Endothelial cell of umbilical vein (primary cell): ENCODE results near the gene UVSSA. TPM values are rescaled to one million over a fixed set of nuclear protein-coding genes. Genes with fewer than 3 reads are reported as not detected.

ENCODE experiments used
- BruUV-seq: library from RNA; stranded (reverse); fragments of 400-500 nt; replicated peaks from 2 replicates; lab custom pipeline; 2021; lab: Mats Ljungman, UMichigan
- CTCF ChIA-PET: fragments of 300-600, 350-600 bp; sonication (Branson Sonifier 250); formaldehyde crosslinking; loops from one replicate; lab custom pipeline; 2021; ENCODE audit warnings: antibody characterized with exemption, inconsistent platforms; lab: Charles Lee
- POLR2A ChIA-PET: fragments of 300-600, 350-600 bp; sonication (Branson Sonifier 250); formaldehyde crosslinking; loops from one replicate; lab custom pipeline; 2021; ENCODE audit warnings: antibody characterized with exemption, inconsistent platforms; lab: Charles Lee
- DNase-seq: peaks from one replicate; pipeline ENCODE4 v3.0.0-alpha.2; 2011; ENCODE audit warnings: low read depth, low spot score
- FAIRE-seq: peaks from 2 replicates; lab custom pipeline; 2011; peaks lifted over from hg19 to GRCh38; lab: Jason Lieb, UNC
- H2AFZ ChIP-seq: 2 replicates; pipeline ENCODE4 v1.6.0; 2012; ENCODE audit warnings: low read depth, low read length, control low read depth, inconsistent platforms
- H3K27ac ChIP-seq: 2 replicates; pipeline ENCODE4 v1.5.1; 2011; ENCODE audit warnings: low read depth, mild to moderate bottlenecking, control low read depth, low read length, moderate library complexity; ENCODE audit not compliant: insufficient read depth
- H3K27me3 ChIP-seq, 2 experiments: 2 replicates each; pipeline versions ENCODE4 v1.6.0 to v1.6.1; 2011; ENCODE audit warnings: low read length in 2 of 2, mixed read lengths in 1 of 2; ENCODE audit not compliant: control insufficient read depth in 2 of 2, insufficient read depth in 2 of 2
- H3K36me3 ChIP-seq, 2 experiments: 2 replicates in 1 of 2; 3 replicates in 1 of 2; pipeline ENCODE4 v1.5.1; 2011; ENCODE audit warnings: low read length in 2 of 2, mild to moderate bottlenecking in 1 of 2, moderate library complexity in 1 of 2; ENCODE audit not compliant: control insufficient read depth in 2 of 2, insufficient read depth in 2 of 2; ENCODE audit errors: extremely low read depth in 1 of 2
- H3K4me1 ChIP-seq: 3 replicates; pipeline ENCODE4 v1.5.1; 2011; ENCODE audit warnings: mild to moderate bottlenecking, low read length; ENCODE audit not compliant: control insufficient read depth, insufficient read depth; ENCODE audit errors: extremely low read depth
- H3K4me2 ChIP-seq: 2 replicates; pipeline ENCODE4 v1.6.1; 2011; ENCODE audit warnings: low read length, control low read depth, mixed read lengths; ENCODE audit not compliant: insufficient read depth
- H3K4me3 ChIP-seq, 3 experiments: fragments of 200-600 bp in 1 of 3; sonication (generic), shearing (Covaris generic) in 1 of 3; replicated peaks in 1 of 3; 2 replicates each; pipeline ENCODE4 v1.5.1; 2011 to 2016; ENCODE audit warnings: control low read depth in 3 of 3, low read length in 3 of 3, mild to moderate bottlenecking in 2 of 3, inconsistent platforms in 1 of 3, low read depth in 1 of 3, moderate library complexity in 1 of 3; ENCODE audit not compliant: insufficient read depth in 1 of 3
- H3K79me2 ChIP-seq: 2 replicates; pipeline ENCODE4 v1.6.0; 2012; ENCODE audit warnings: low read length, inconsistent platforms; ENCODE audit not compliant: control insufficient read depth, insufficient read depth
- H3K9ac ChIP-seq: replicated peaks from 2 replicates; pipeline ENCODE3; 2011; ENCODE audit warnings: low read length, control low read depth; ENCODE audit not compliant: insufficient read depth; ENCODE audit errors: extremely low read depth
- H3K9me1 ChIP-seq: replicated peaks from 3 replicates; pipeline ENCODE4 v1.6.0; 2011; ENCODE audit warnings: mild to moderate bottlenecking, low read length; ENCODE audit not compliant: control insufficient read depth, insufficient read depth; ENCODE audit errors: extremely low read depth
- H3K9me3 ChIP-seq: replicated peaks from 2 replicates; pipeline ENCODE4 v1.5.1; 2012; ENCODE audit warnings: low read length, inconsistent platforms; ENCODE audit not compliant: control insufficient read depth, insufficient read depth
- H4K20me1 ChIP-seq: replicated peaks from 2 replicates; pipeline ENCODE3; 2011; ENCODE audit warnings: mild to moderate bottlenecking, low read length; ENCODE audit not compliant: control insufficient read depth, insufficient read depth; ENCODE audit errors: extremely low read depth
- CTCF ChIP-seq, 2 donors: IDR thresholded peaks; 1 replicate in 1 of 2; 2 replicates in 1 of 2; pipeline ENCODE4 v1.5.1; 2011; ENCODE audit warnings: low read length in 2 of 2, mild to moderate bottlenecking in 2 of 2, moderate library complexity in 2 of 2, control low read depth in 1 of 2, inconsistent platforms in 1 of 2, low read depth in 1 of 2; ENCODE audit not compliant: insufficient read depth in 1 of 2; ENCODE audit errors: extremely low read depth in 1 of 2
- EZH2 ChIP-seq: IDR thresholded peaks from 2 replicates; pipeline ENCODE4 v1.6.1; 2012; ENCODE audit warnings: borderline replicate concordance, low read depth, mild to moderate bottlenecking, moderate library complexity, low read length, inconsistent platforms; ENCODE audit not compliant: severe bottlenecking
- FOS ChIP-seq: IDR thresholded peaks from 2 replicates; pipeline ENCODE4 v1.6.1; 2011; ENCODE audit warnings: mild to moderate bottlenecking, low read length, moderate library complexity, borderline replicate concordance; ENCODE audit not compliant: insufficient read depth
- GATA2 ChIP-seq: IDR thresholded peaks from 2 replicates; pipeline ENCODE4 v1.7.0; 2011; ENCODE audit warnings: low read depth, mild to moderate bottlenecking, moderate library complexity, mixed read lengths, low read length; ENCODE audit not compliant: insufficient read length, insufficient read depth
- JUN ChIP-seq: IDR thresholded peaks from 2 replicates; pipeline ENCODE4 v1.6.1; 2011; ENCODE audit warnings: borderline replicate concordance, low read depth; ENCODE audit not compliant: insufficient read length, insufficient read depth
- MAX ChIP-seq: IDR thresholded peaks from 2 replicates; pipeline ENCODE4 v1.6.1; 2011; ENCODE audit not compliant: insufficient read depth, insufficient read length
- MYC ChIP-seq: IDR thresholded peaks from one replicate; pipeline ENCODE4 v1.6.1; 2011; ENCODE audit warnings: mild to moderate bottlenecking, low read depth, low read length
- POLR2A ChIP-seq: IDR thresholded peaks from 2 replicates; pipeline ENCODE4 v1.6.1; 2012; ENCODE audit warnings: low read depth, mild to moderate bottlenecking, control low read depth, low read length
- POLR2AphosphoS5 ChIP-seq: IDR thresholded peaks from 2 replicates; pipeline ENCODE4 v1.6.1; 2012; ENCODE audit warnings: low read depth, mild to moderate bottlenecking, control low read depth, low read length, moderate library complexity; ENCODE audit not compliant: insufficient read depth
- dilution Hi-C: fragments of 300-500 bp; cut with MboI; formaldehyde crosslinking; loops from one replicate; pipeline ENCODE4 v1.15.0; 2019; ENCODE audit warnings: low sequenced_read_pairs; ENCODE audit not compliant: extremely low pct_ligation_motif_present
- intact Hi-C: fragments of 100-400 bp; cut with micrococcal nuclease; formaldehyde crosslinking; loops from one replicate; pipeline ENCODE4 v1.10.0; 2022
- polyA plus RNA-seq, 4 experiments: library from polyadenylated mRNA; depleted of rRNA in 3 of 4; stranded (reverse) in 3 of 4; unstranded in 1 of 4; fragments of >200 nt; gene quantifications; 2 replicates each; pipeline versions ENCODE4 v1.2.1 to v1.2.3, GENCODE V29; 2011 to 2012; ENCODE audit warnings: missing spikeins in 1 of 4
- total RNA-seq: library from RNA; stranded (reverse); gene quantifications from 2 replicates; pipeline ENCODE4 v1.2.3, GENCODE V29; 2021

UVSSA gene
- total and polyA plus RNA-seq, 2 donors (not counting 3 experiments of a cell fraction or from before 2014, with no cell fraction given) = 7.1 to 14.9 TPM

GRCh38 chr4:1414831-1415680 is 68.0 kb downstream of the UVSSA start:
- Histone ChIP-seq H3K4me2 (no peak overlapping the region), H3K9me3 (no peaks in the 10 kb centered on the region), H3K4me3 (no peak overlapping the region), H3K79me2 (no peaks in the 10 kb centered on the region), H2AFZ (no peak overlapping the region), H4K20me1 (no peaks in the 10 kb centered on the region), H3K9ac (no peak overlapping the region), H3K27me3 (peaks cover 6 to 11% of the 10 kb centered on the region in 2 experiments), H3K36me3 (no peaks in the 10 kb centered on the region), H3K4me1 (no peaks in the 10 kb centered on the region), H3K9me1 (no peaks in the 10 kb centered on the region), H3K27ac (no peak overlapping the region)
- CTCF ChIA-PET = no interaction called here
- dilution Hi-C loops = no loop called here
- POLR2A ChIA-PET = no interaction called here
- intact Hi-C loops = no loop called here
- TF ChIP-seq CTCF (IDR thresholded peaks at IDR 0.05; ENCODE audit: extremely low read depth in 1 of 2, insufficient read depth in 1 of 2, low read depth in 1 of 2, low read length in 2 of 2) (no peak), EZH2 (no peak), POLR2A (no peak), MYC (no peak)
- DNase-seq (no peak), FAIRE-seq (no peak)
- no TSS peak for BruUV-seq

- dilution Hi-C loops = no loop called here
- peaks cover 6 to 11% of the 10 kb centered on the region in 2 experiments for H3K27me3 ChIP-seq
- CTCF ChIA-PET = no interaction called here
Observed at GRCh38 chr4:1415681-1415981, 68.6 kb downstream of the UVSSA start.

More at GRCh38 chr4:1415681-1415981, 68.6 kb downstream of the UVSSA start:
- Histone ChIP-seq H3K4me2 (no peak overlapping the region), H2AFZ (no peak overlapping the region), H3K9ac (no peak overlapping the region), H4K20me1 (no peaks in the 10 kb centered on the region), H3K9me3 (no peaks in the 10 kb centered on the region), H3K4me3 (no peak overlapping the region), H3K27ac (no peak overlapping the region), H3K79me2 (no peaks in the 10 kb centered on the region), H3K36me3 (no peaks in the 10 kb centered on the region), H3K4me1 (no peaks in the 10 kb centered on the region), H3K9me1 (no peaks in the 10 kb centered on the region)
- DNase-seq = no peak
- no TSS peak for BruUV-seq
- POLR2A ChIA-PET = no interaction called here
- FAIRE-seq = no peak
- intact Hi-C loops = no loop called here
- TF ChIP-seq EZH2 (no peak), POLR2A (no peak), MYC (no peak), CTCF (IDR thresholded peaks at IDR 0.05; ENCODE audit: extremely low read depth in 1 of 2, insufficient read depth in 1 of 2, low read depth in 1 of 2, low read length in 2 of 2) (no peak), POLR2AphosphoS5 (no peak), GATA2 (no peak), JUN (no peak), FOS (no peak), MAX (no peak)
